ENCODE measurements around the gene C1QTNF12. TPM values are rescaled to one million over a fixed set of nuclear protein-coding genes. Genes with fewer than 3 reads are reported as not detected.
A peak's percentile ranks its signal among the peaks of the same experiment; 100 is the strongest.

Gene C1QTNF12
- total RNA-seq, 2 donors from 2014 or later, result 21.3 to 34.2 TPM

- Histone ChIP-seq H3K9me3 (no peaks in the 10 kb centered on the region), H3K4me1 (peaks cover 16% of the 10 kb centered on the region), H3K27ac (peak within 1 kb of the TSS; percentile 65), H3K36me3 (no peaks in the 10 kb centered on the region), H3K4me3 (peak within 1 kb of the TSS; percentile 98), H3K9ac (ENCODE audit: low read depth in 2 of 2, low read length in 2 of 2) (peak within 1 kb of the TSS; percentile 92 to 99), H3K27me3 (no peaks in the 10 kb centered on the region)
- no peak for TF ChIP-seq CTCF (IDR thresholded peaks at IDR 0.05)
- intact Hi-C loops (cut with DNase I), result no loop called here
- DNase-seq, result peak; percentile 94
Measured at GRCh38 chr1:1273512-1274298, 27.2 kb upstream of the C1QTNF12 start, which contains the start of gene UBE2J2. UBE2J2 (minus strand) TSS chr1:1273854; CDS start chr1:1267992, 5,862 bp downstream.

GRCh38 chr1:1273209-1273511 lies 26.6 kb upstream of the C1QTNF12 start:
- H3K9ac ChIP-seq (ENCODE audit: low read depth in 2 of 2, low read length in 2 of 2), result peak overlapping the region; percentile 92 to 99
- H3K27ac ChIP-seq, result peak overlapping the region; percentile 65
- H3K36me3 ChIP-seq, result no peaks in the 10 kb centered on the region
- no peaks in the 10 kb centered on the region for H3K9me3 ChIP-seq
- DNase-seq, result no peak
- H3K4me1 ChIP-seq, result peaks cover 16% of the 10 kb centered on the region
- no peaks in the 10 kb centered on the region for H3K27me3 ChIP-seq
- peak overlapping the region; percentile 98 for H3K4me3 ChIP-seq
- no peak for TF ChIP-seq CTCF (IDR thresholded peaks at IDR 0.05)
- intact Hi-C loops (cut with DNase I), result no loop called here

DNA sequence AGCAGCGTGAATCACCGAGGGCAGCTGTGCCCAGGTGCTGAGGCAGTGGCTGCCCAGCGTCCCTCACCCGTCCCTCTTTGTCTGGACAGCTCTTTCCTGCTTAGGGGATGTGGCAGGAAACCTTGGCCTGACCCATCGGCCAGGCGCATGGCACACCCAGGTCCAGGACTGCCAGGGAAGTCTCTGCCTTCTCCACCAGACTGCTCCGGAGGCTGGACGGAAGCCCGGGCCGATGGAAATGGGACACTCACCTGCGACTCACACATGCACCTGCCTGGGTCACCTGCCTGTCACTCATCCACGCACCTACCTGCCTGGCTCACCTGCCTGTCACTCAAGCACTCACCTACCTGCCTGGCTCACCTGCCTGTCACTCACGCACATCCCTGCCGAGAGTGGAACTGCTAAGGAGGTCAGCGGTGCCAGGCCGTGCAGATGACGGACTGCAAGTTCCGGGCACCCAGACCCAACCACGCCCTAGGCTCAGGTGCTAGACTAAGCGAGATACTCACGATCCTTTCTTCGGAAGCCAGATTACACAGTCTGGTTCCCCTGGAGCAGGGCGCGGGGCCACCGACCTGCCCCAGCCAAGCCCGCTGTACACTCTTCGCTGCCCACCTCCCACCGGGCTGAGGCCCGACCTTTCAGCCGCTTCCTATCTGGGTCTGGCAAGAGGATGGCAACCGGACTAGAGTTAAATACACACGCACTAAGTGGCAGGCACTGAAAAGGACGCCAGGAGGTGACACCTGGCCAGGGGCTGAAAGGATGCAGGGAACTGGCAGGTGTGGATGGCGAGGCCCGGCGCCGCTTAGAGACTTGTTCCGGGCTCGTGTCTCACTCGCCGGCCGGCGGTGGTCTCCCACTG lies 26.1 kb upstream of the C1QTNF12 start:
- H3K4me3 ChIP-seq, result peak overlapping the region; percentile 98
- TF ChIP-seq CTCF (IDR thresholded peaks at IDR 0.05), result no peak
- DNase-seq, result peak; percentile 66
- H3K27ac ChIP-seq, result peak overlapping the region; percentile 65
- H3K9me3 ChIP-seq, result no peaks in the 10 kb centered on the region
- no peaks in the 10 kb centered on the region for H3K36me3 ChIP-seq
- intact Hi-C loops (cut with DNase I), result no loop called here
- peak overlapping the region; percentile 92 to 99 for H3K9ac ChIP-seq (ENCODE audit: low read depth in 2 of 2, low read length in 2 of 2)
- peaks cover 16% of the 10 kb centered on the region for H3K4me1 ChIP-seq
- no peaks in the 10 kb centered on the region for H3K27me3 ChIP-seq

DNA sequence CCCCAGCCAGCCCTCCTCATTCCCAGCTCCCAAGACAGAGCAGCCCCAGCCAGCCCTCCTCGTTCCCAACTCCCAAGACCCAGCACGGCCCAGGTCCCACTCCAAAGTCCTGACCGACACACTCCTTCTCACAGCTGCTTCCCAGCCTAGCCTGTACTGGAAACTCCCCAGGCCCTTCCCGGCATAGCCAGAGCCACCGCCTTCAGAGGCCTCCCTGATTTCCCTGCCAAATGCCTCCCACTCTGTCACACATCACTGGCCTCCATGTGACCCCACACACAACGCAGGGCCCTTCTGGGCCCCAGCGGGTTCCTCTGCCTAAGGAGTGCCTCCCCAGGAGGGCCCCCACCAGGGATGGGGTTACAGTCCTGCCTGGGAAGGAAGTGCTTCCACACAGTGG lies 24.3 kb upstream of the C1QTNF12 start:
- Histone ChIP-seq H3K9ac (ENCODE audit: low read depth in 2 of 2, low read length in 2 of 2) (peak overlapping the region in 1 of 2 donors; percentile 56), H3K27ac (no peak overlapping the region), H3K9me3 (no peaks in the 10 kb centered on the region), H3K4me3 (no peak overlapping the region), H3K4me1 (peaks cover 16% of the 10 kb centered on the region), H3K36me3 (no peaks in the 10 kb centered on the region), H3K27me3 (no peaks in the 10 kb centered on the region)
- DNase-seq, result no peak
- intact Hi-C loops (cut with DNase I), result no loop called here
- no peak for TF ChIP-seq CTCF (IDR thresholded peaks at IDR 0.05)

GRCh38 chr1:1268284-1268682 lies 21.8 kb upstream of the C1QTNF12 start:
- intact Hi-C loops (cut with DNase I), result no loop called here
- no peak for TF ChIP-seq CTCF (IDR thresholded peaks at IDR 0.05)
- no peaks in the 10 kb centered on the region for H3K27me3 ChIP-seq
- no peak overlapping the region for H3K4me3 ChIP-seq
- no peaks in the 10 kb centered on the region for H3K9me3 ChIP-seq
- no peak overlapping the region for H3K27ac ChIP-seq
- no peak for DNase-seq
- H3K36me3 ChIP-seq, result peaks cover 2% of the 10 kb centered on the region
- peaks cover 16% of the 10 kb centered on the region for H3K4me1 ChIP-seq
- H3K9ac ChIP-seq (ENCODE audit: low read depth in 2 of 2, low read length in 2 of 2), result no peak overlapping the region

Data from colonic mucosa (tissue), 4 donors.